ENCODE data around the gene ZNF805.
A peak's percentile ranks its signal among the peaks of the same experiment; 100 is the strongest.
"Not testable (repeated sequence)": the region's sequence is repeated elsewhere in the genome, so short reads cannot be mapped to it uniquely, and the experiment has no call there.

ZNF805 gene

GRCh38 chr19:57240311-57241090 is at the start of gene ZNF805:
TSS of gene ZNF805 (plus strand) at chr19:57240632. CDS start at chr19:57240892, 260 bp downstream.
- peak; percentile 81 to 92 for DNase-seq

- DNase-seq: peak; percentile 79 to 86
Observed at GRCh38 chr19:57191141-57192076, 49.0 kb upstream of the ZNF805 start, which contains the start of gene ZNF264. TSS of gene ZNF264 (plus strand) at chr19:57191500. CDS start at chr19:57191914, 414 bp downstream.

GRCh38 chr19:57192077-57192420 is 48.4 kb upstream of the ZNF805 start:
- no peak for DNase-seq

GRCh38 chr19:57192993-57193392 is 47.4 kb upstream of the ZNF805 start:
- no peak for DNase-seq

- not testable (repeated sequence) for DNase-seq
Observed at GRCh38 chr19:57197874-57198273, 42.6 kb upstream of the ZNF805 start.

- DNase-seq: no peak
Observed at GRCh38 chr19:57202160-57202559, 38.3 kb upstream of the ZNF805 start.

- DNase-seq: peak in 1 of 2 donors; percentile 31
Observed at GRCh38 chr19:57210381-57210780, 30.1 kb upstream of the ZNF805 start.

- DNase-seq: no peak
Observed at GRCh38 chr19:57212109-57212508, 28.3 kb upstream of the ZNF805 start.

GRCh38 chr19:57227502-57227901 is 12.9 kb upstream of the ZNF805 start:
- DNase-seq: no peak

GRCh38 chr19:57231686-57232085 is 8.7 kb upstream of the ZNF805 start:
- DNase-seq: no peak

GRCh38 chr19:57233207-57233606 is 7.2 kb upstream of the ZNF805 start:
- no peak for DNase-seq

GRCh38 chr19:57239982-57240310 is 486 bp upstream of the ZNF805 start:
- DNase-seq: no peak

GRCh38 chr19:57241176-57241575 is 744 bp downstream of the ZNF805 start:
- no peak for DNase-seq

- DNase-seq: no peak
Observed at GRCh38 chr19:57242821-57243220, 2.4 kb downstream of the ZNF805 start.

GRCh38 chr19:57244513-57244912 is 4.1 kb downstream of the ZNF805 start:
- DNase-seq: no peak

- no peak for DNase-seq
Observed at GRCh38 chr19:57245066-57245465, 4.6 kb downstream of the ZNF805 start.

GRCh38 chr19:57245959-57246358 is 5.5 kb downstream of the ZNF805 start:
- DNase-seq: no peak

GRCh38 chr19:57248646-57249045 is 8.2 kb downstream of the ZNF805 start:
- DNase-seq: no peak

GRCh38 chr19:57249329-57249728 is 8.9 kb downstream of the ZNF805 start:
- DNase-seq: no peak

GRCh38 chr19:57253767-57254166 is 13.3 kb downstream of the ZNF805 start:
- not testable (repeated sequence) for DNase-seq

GRCh38 chr19:57262044-57262443 is 21.6 kb downstream of the ZNF805 start:
- no peak for DNase-seq

- DNase-seq: no peak
Observed at GRCh38 chr19:57263244-57263741, 22.9 kb downstream of the ZNF805 start.

GRCh38 chr19:57267291-57267690 is 26.9 kb downstream of the ZNF805 start:
- no peak for DNase-seq
